Renal cortex interstitium (tissue), 11 donors: Measurements from ENCODE around the gene WBP1. TPM values are rescaled to one million over a fixed set of nuclear protein-coding genes. Genes with fewer than 3 reads are reported as not detected.

ENCODE experiments used
- DNase-seq, 11 donors: peaks; one replicate each; pipeline ENCODE4 v3.0.0-alpha.2; 2013; ENCODE audit warnings: low read depth in 9 of 11, low spot score in 4 of 11; ENCODE audit errors: extremely low read depth in 1 of 11
- polyA plus RNA-seq, 3 donors: library from polyadenylated mRNA; unstranded; fragments of 120-200 nt; gene quantifications; one replicate each; pipeline ENCODE4 v1.2.1, GENCODE V29; 2013; ENCODE audit not compliant: insufficient read length in 3 of 3

The WBP1 gene
- polyA plus RNA-seq, 3 donors: 93.7 to 122 (median 117) TPM

DNA sequence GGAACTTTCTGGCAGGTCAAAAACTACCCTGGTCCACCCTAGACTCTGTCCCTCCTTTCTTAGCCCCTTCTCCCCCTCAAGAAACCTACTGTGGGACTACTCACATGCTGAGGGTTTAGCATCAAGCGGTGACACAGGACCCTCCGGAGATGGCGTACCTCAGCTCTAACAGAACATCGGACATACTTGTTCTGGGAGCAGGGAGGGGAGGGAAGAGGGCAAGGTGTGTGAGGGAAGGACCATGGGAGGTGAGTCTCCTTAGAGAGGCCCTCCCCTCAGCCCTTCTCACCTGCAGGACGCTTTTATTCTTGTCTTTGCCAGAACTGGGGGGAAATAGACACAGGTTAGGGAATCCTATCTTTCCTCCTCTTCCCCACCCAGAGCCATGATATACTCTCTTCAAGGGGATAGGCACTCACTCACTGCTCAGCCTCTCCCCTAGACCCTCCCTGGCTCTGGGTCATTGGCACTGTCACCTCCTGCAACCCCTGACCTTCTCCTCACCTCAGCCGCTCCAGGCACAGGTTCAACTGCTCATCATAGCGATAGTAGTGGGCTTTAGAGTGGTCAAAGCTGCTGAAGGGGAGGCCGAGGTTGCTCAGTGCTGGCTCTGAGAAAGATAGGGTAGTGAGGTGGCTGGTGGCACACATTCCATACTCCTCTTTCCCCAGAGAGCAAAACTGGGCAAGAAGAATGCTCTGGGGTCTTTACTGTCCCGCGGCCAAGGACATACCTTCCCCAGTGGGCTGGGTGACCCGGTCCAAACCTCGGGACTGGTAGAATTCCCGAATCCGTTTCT, 47.4 kb downstream of the WBP1 start:
- DNase-seq: no peak

DNA sequence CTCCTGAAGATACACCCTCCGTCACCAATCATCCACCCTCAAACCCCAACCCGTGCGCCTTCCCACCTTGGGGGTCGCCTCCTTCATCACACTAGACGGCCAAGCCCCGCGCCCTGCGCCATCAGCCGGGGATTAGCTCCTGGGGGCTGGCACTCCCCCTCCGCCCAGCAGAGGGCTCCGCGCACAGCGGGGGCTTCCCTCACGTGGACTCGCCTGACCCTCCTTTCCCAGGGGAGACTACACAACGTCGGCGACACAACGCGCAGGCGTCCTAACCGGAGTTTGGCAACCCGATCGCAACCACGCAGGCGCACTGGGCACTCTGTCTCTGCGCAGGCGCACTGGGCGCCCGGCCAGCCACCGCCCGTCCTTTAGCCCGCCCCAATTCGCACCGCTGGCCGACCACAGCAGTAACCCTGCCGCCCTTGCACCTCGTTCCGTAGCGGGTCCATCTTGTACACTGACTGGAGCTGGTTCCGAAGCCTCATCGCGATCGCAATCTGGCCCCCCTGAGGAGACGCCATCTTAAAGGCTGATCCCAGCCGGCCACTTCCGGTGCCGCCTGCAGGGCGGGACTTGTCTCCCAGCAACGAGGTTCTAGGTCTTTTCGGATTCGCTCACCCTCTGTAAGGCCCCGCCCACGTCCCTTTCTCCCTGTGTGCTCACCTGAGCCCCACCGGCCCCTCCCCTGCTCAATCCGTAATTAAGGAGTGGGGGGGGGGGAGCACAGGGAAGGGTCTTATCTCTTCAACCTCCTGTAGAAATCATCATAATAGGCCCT, 49.1 kb downstream of the WBP1 start, which contains the start of gene PCGF1:
Gene PCGF1 (minus strand): TSS at position 551 of the 781 bp plus-strand sequence. CDS start 27 bp downstream, at position 524.
- peak; percentile 95 to 99 (median 99) for DNase-seq

DNA sequence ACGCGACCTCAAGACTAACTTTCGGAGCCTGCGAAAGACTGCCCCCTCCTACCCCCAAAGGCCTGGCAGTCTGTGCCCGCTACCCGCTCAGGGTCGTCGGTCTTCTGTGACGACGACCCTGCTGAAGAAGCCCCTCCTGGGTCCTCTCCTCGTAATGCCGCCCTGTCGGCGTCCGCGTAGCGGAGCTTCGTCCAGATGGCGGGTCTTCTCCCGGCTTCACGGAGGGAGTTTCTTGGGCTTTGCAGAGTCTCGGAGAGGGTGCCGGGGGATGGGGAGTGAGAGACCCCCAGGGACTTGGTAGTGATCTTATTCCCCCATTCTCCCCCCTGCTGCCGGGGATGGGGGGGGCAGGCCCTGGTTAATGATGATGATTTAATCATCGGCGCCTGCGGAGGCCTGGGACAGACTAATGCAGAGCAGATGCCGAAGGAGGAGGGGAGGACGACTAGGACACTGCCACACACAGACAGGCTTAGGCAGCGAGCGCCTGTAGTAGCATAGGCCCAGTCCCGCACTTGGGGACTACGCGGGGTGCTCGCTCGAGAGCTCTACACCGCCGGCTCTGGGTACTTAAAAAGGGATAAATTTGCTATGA, 49.8 kb downstream of the WBP1 start:
- DNase-seq: no peak

DNA sequence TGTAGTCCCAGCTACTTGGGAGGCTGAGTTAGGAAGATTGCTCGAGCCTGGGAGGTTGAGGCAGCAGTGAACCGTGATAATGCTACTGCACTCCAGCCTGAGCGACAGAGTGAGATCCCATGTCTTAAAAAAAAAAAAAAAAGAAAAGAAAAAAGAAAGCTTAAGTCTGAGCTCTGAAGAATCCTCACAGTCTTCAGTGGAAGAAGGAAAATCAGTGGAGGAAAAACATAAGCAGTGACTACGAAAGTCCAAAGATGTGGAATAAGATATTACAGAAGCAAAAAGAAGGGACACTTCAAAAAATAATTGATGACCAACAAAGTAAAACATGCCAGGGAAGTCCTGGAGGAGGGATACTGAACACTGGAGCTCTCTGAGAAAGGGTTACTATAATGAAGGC, 52.0 kb downstream of the WBP1 start:
- DNase-seq: no peak

Other genes starting within 250 kb of the WBP1 start
- gene SLC4A5, start 115.0 kb upstream of the WBP1 start, polyA plus RNA-seq: 1 to 10 TPM; 1.7 to 4.8 (median 3.2) TPM
- 100 to 1,000 TPM; 135 to 169 (median 151) TPM for gene DCTN1, start 78.1 kb upstream of the WBP1 start, polyA plus RNA-seq
- 1 to 10 TPM; 4.6 to 9.6 (median 8.0) TPM for gene C2orf81, start 36.8 kb upstream of the WBP1 start, polyA plus RNA-seq
- gene WDR54, start 36.7 kb upstream of the WBP1 start, polyA plus RNA-seq: 10 to 100 TPM; 36.6 to 44.8 (median 43.2) TPM
- 10 to 100 TPM; 58.0 to 89.3 (median 73.4) TPM for gene RTKN, start 16.5 kb upstream of the WBP1 start, polyA plus RNA-seq
- 10 to 100 TPM; 27.8 to 33.3 (median 31.7) TPM for gene INO80B, start 3.4 kb upstream of the WBP1 start, polyA plus RNA-seq
- gene MOGS, start 6.9 kb downstream of the WBP1 start, polyA plus RNA-seq: 10 to 100 TPM; 48.6 to 51.1 (median 49.0) TPM
- 10 to 100 TPM; 34.3 to 70.2 (median 65.9) TPM for gene MRPL53, start 14.2 kb downstream of the WBP1 start, polyA plus RNA-seq
- gene CCDC142, start 24.6 kb downstream of the WBP1 start, polyA plus RNA-seq: 10 to 100 TPM in 2 of 3 donors, 1 to 10 TPM in 1; 9.5 to 16.1 (median 11.5) TPM
- 10 to 100 TPM; 26.5 to 35.3 (median 30.2) TPM for gene TTC31, start 24.6 kb downstream of the WBP1 start, polyA plus RNA-seq
- 1 to 10 TPM; 3.4 to 5.3 (median 4.7) TPM for gene LBX2, start 41.2 kb downstream of the WBP1 start, polyA plus RNA-seq
- gene PCGF1, start 49.3 kb downstream of the WBP1 start, polyA plus RNA-seq: 10 to 100 TPM; 23.8 to 26.5 (median 24.8) TPM
- gene TLX2, start 56.0 kb downstream of the WBP1 start, polyA plus RNA-seq: under 1 TPM in 2 of 3 donors, not detected in 1; 0.10 to 0.23 TPM
- gene DQX1, start 67.8 kb downstream of the WBP1 start, polyA plus RNA-seq: under 1 TPM; 0.14 to 0.82 (median 0.19) TPM
- gene AUP1, start 71.3 kb downstream of the WBP1 start, polyA plus RNA-seq: 100 to 1,000 TPM in 2 of 3 donors, 10 to 100 TPM in 1; 93.2 to 113 (median 107) TPM
- 10 to 100 TPM; 31.2 to 34.5 (median 31.4) TPM for gene HTRA2, start 71.5 kb downstream of the WBP1 start, polyA plus RNA-seq
- 10 to 100 TPM in 2 of 3 donors, 1 to 10 TPM in 1; 9.6 to 11.0 (median 10.8) TPM for gene LOXL3, start 95.5 kb downstream of the WBP1 start, polyA plus RNA-seq
- 1 to 10 TPM; 7.5 to 9.4 (median 9.3) TPM for gene DOK1, start 96.3 kb downstream of the WBP1 start, polyA plus RNA-seq
- gene M1AP, start 189.9 kb downstream of the WBP1 start, polyA plus RNA-seq: 1 to 10 TPM in 1 of 3 donors, under 1 TPM in 2; 0.67 to 1.2 (median 0.84) TPM
- gene SEMA4F, start 195.8 kb downstream of the WBP1 start, polyA plus RNA-seq: 1 to 10 TPM; 6.8 to 8.1 (median 7.3) TPM